A172 (cell line): ENCODE measurements around the gene DPEP2NB. TPM values are rescaled to one million over a fixed set of nuclear protein-coding genes. Genes with fewer than 3 reads are reported as not detected.

Experiments used
- total RNA-seq: library from RNA; depleted of rRNA; stranded (reverse); fragments of >200 nt; shearing (Covaris generic); gene quantifications from 2 replicates; pipeline ENCODE4 v1.2.3, GENCODE V29; 2014; rRNA removed

Gene DPEP2NB
- total RNA-seq, 1 experiment from 2014 or later, result not detected

Other genes starting within 250 kb of the DPEP2NB start
- gene RANBP10, start 209.4 kb downstream of the DPEP2NB start, total RNA-seq, result 3.7 and 8.8 TPM in 2 replicates
- gene TSNAXIP1, start 209.0 kb downstream of the DPEP2NB start, total RNA-seq, result 0.05 and 0.55 TPM in 2 replicates
- 21.4 and 21.6 TPM in 2 replicates for gene THAP11, start 173.6 kb downstream of the DPEP2NB start, total RNA-seq
- gene NUTF2, start 169.0 kb downstream of the DPEP2NB start, total RNA-seq, result 68.5 and 72.4 TPM in 2 replicates
- gene CENPT, start 168.2 kb downstream of the DPEP2NB start, total RNA-seq, result 25.5 and 27.9 TPM in 2 replicates
- 31.8 and 50.7 TPM in 2 replicates for gene EDC4, start 142.9 kb downstream of the DPEP2NB start, total RNA-seq
- not detected in 2 replicates for gene NRN1L, start 131.0 kb downstream of the DPEP2NB start, total RNA-seq
- gene PSKH1, start 122.7 kb downstream of the DPEP2NB start, total RNA-seq, result 3.3 and 3.5 TPM in 2 replicates
- gene CTRL, start 84.0 kb downstream of the DPEP2NB start, total RNA-seq, result 0.33 and 0.96 TPM in 2 replicates
- gene PSMB10, start 79.1 kb downstream of the DPEP2NB start, total RNA-seq, result 27.9 and 28.8 TPM in 2 replicates
- gene LCAT, start 71.8 kb downstream of the DPEP2NB start, total RNA-seq, result 4.9 and 16.7 TPM in 2 replicates
- gene SLC12A4, start 47.3 kb downstream of the DPEP2NB start, total RNA-seq, result 25.1 and 26.6 TPM in 2 replicates
- gene DPEP3, start 35.4 kb downstream of the DPEP2NB start, total RNA-seq, result not detected in 2 replicates
- gene DPEP2, start 16.4 kb downstream of the DPEP2NB start, total RNA-seq, result not detected in 2 replicates
- gene DDX28, start 7.3 kb upstream of the DPEP2NB start, total RNA-seq, result 9.1 and 10.2 TPM in 2 replicates
- 12.8 and 12.9 TPM in 2 replicates for gene DUS2, start 7.4 kb upstream of the DPEP2NB start, total RNA-seq
- gene NFATC3, start 69.5 kb upstream of the DPEP2NB start, total RNA-seq, result 13.4 and 14.3 TPM in 2 replicates
- 0.45 TPM in 1 of 2 replicates, not detected in the other for gene ESRP2, start 220.2 kb upstream of the DPEP2NB start, total RNA-seq
- 27.7 and 35.1 TPM in 2 replicates for gene PLA2G15, start 229.5 kb upstream of the DPEP2NB start, total RNA-seq
- gene SLC7A6, start 248.6 kb upstream of the DPEP2NB start, total RNA-seq, result 8.0 and 16.4 TPM in 2 replicates